Vagina (tissue), 2 donors: ENCODE measurements around the gene PTPRN2. TPM values are rescaled to one million over a fixed set of nuclear protein-coding genes. Genes with fewer than 3 reads are reported as not detected.

Experiments
- DNase-seq, 2 donors: peaks; one replicate each; pipeline ENCODE4 v3.0.0-alpha.2; 2017; ENCODE audit errors: extremely low spot score in 2 of 2
- H3K27ac ChIP-seq: fragments of 200-600 bp; sonication (generic); one replicate; pipeline ENCODE4 v1.5.1; 2019
- H3K27me3 ChIP-seq: fragments of 200-600 bp; sonication (generic); one replicate; pipeline ENCODE4 v1.5.1; 2019
- H3K36me3 ChIP-seq, 2 donors: fragments of 200-600 bp; sonication (generic); one replicate each; pipeline ENCODE4 v1.5.1; 2017 to 2019
- H3K4me1 ChIP-seq: fragments of 200-600 bp; sonication (generic); one replicate; pipeline ENCODE4 v1.5.1; 2019
- H3K4me3 ChIP-seq, 2 donors: fragments of 200-600 bp; sonication (generic); 1 replicate in 1 of 2; 2 replicates in 1 of 2; pipeline ENCODE4 v1.5.1; 2016 to 2019
- H3K9me3 ChIP-seq: fragments of 200-600 bp; sonication (generic); one replicate; pipeline ENCODE4 v1.5.1; 2019
- POLR2A ChIP-seq, 2 donors: fragments of 450-650 bp; IDR thresholded peaks; one replicate each; pipeline ENCODE4 v1.6.1; 2017; ENCODE audit warnings: antibody characterized with exemption in 2 of 2, mild to moderate bottlenecking in 2 of 2, moderate library complexity in 2 of 2
- POLR2AphosphoS5 ChIP-seq, 2 donors: sonication (generic); formaldehyde crosslinking; IDR thresholded peaks; one replicate each; pipeline ENCODE4 v1.9.0; 2017; ENCODE audit warnings: antibody characterized with exemption in 2 of 2, mild to moderate bottlenecking in 2 of 2, low read depth in 1 of 2; ENCODE audit not compliant: insufficient read depth in 1 of 2
- intact Hi-C: fragments of 100-400 bp; cut with DNase I; formaldehyde crosslinking; loops from one replicate; pipeline ENCODE4 v1.15.1; 2023
- total RNA-seq: library from RNA; depleted of rRNA; stranded (reverse); fragments of >200 nt; gene quantifications from one replicate; pipeline ENCODE4 v1.2.3, GENCODE V29; 2016
- TF ChIP-seq, protein P1 (sequence below), 3 experiments: fragments of 450-650 bp in 2 of 3; fragments of 200-600 bp in 1 of 3; sonication (generic) in 1 of 3; IDR thresholded peaks; one replicate each; pipeline ENCODE4 v1.5.1; 2017 to 2019; ENCODE audit warnings: antibody characterized with exemption in 3 of 3, mild to moderate bottlenecking in 2 of 3, moderate library complexity in 2 of 3

Gene PTPRN2
- total RNA-seq, 1 donor from 2014 or later: 7.4 TPM

DNA sequence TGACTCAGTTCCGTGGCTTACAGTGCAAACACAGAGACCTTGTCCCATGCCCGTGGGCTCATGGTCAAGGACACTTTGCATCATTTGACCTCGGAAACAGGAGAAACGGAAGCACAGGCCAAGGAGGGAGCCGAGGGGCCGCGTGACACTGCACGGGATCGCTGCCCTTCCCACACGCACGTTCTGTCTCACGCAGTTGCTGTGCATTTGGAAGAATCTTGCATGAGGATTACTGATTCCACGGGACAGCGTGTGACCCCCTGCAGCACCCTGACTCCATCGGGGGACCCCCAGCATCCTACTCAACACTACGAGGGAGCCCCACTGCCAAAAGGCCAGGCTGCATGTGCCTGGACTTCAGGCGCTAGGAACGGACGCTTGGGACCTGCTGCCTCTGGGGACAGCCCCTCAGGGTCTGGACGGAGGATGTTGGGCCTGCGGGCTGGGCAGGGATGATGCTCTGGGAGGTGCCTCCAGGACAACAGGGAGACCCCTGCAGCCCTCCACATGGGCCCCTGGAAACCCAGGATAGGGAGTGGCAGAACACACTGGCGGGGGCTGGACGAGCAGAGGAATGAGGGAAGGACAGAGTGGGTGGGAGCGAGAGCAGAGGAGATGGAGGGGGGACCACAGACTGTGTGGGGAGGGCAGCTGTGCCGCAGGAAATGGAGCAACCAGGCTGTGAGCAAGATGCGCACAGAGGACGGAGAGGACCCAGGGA, 1028.6 kb downstream of the PTPRN2 start:
- no peaks in the 10 kb centered on the region for H3K9me3 ChIP-seq
- no peaks in the 10 kb centered on the region for H3K4me1 ChIP-seq
- no peak overlapping the region for H3K4me3 ChIP-seq
- no peaks in the 10 kb centered on the region for H3K36me3 ChIP-seq
- no peak for TF ChIP-seq POLR2AphosphoS5 (IDR thresholded peaks at IDR 0.05; ENCODE audit: insufficient read depth in 1 of 2, low read depth in 1 of 2)
- TF ChIP-seq, protein P1, sequence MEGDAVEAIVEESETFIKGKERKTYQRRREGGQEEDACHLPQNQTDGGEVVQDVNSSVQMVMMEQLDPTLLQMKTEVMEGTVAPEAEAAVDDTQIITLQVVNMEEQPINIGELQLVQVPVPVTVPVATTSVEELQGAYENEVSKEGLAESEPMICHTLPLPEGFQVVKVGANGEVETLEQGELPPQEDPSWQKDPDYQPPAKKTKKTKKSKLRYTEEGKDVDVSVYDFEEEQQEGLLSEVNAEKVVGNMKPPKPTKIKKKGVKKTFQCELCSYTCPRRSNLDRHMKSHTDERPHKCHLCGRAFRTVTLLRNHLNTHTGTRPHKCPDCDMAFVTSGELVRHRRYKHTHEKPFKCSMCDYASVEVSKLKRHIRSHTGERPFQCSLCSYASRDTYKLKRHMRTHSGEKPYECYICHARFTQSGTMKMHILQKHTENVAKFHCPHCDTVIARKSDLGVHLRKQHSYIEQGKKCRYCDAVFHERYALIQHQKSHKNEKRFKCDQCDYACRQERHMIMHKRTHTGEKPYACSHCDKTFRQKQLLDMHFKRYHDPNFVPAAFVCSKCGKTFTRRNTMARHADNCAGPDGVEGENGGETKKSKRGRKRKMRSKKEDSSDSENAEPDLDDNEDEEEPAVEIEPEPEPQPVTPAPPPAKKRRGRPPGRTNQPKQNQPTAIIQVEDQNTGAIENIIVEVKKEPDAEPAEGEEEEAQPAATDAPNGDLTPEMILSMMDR (IDR thresholded peaks at IDR 0.05): no peak
- no peak for TF ChIP-seq POLR2A (IDR thresholded peaks at IDR 0.05)
- H3K27ac ChIP-seq: no peak overlapping the region
- H3K27me3 ChIP-seq: no peaks in the 10 kb centered on the region
- DNase-seq: no peak
- intact Hi-C loops: no loop called here

DNA sequence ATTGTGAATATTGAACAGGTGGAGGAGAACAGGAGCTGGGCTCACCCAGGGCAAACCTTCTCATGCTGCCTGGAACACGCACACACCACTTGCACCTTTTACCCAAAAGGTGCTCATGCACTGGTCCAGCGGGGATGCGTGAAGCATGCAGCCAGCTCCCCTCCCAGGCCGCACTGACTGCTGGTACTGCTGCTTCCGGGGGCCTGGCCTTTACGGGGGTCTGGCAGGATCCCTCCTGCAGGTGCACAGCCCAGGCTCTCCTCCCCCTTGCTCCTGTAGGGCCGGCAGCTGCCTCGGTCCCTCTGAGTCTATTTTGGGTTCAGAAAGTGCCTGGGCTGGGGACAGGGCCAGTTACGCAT, 1029.1 kb downstream of the PTPRN2 start:
- intact Hi-C loops: no loop called here
- Histone ChIP-seq H3K9me3 (no peaks in the 10 kb centered on the region), H3K4me1 (no peaks in the 10 kb centered on the region), H3K4me3 (no peak overlapping the region), H3K27ac (no peak overlapping the region), H3K36me3 (no peaks in the 10 kb centered on the region), H3K27me3 (no peaks in the 10 kb centered on the region)
- DNase-seq: no peak
- TF ChIP-seq POLR2A (IDR thresholded peaks at IDR 0.05): no peak
- TF ChIP-seq POLR2AphosphoS5 (IDR thresholded peaks at IDR 0.05; ENCODE audit: insufficient read depth in 1 of 2, low read depth in 1 of 2): no peak
- TF ChIP-seq, protein P1 (IDR thresholded peaks at IDR 0.05): no peak

DNA sequence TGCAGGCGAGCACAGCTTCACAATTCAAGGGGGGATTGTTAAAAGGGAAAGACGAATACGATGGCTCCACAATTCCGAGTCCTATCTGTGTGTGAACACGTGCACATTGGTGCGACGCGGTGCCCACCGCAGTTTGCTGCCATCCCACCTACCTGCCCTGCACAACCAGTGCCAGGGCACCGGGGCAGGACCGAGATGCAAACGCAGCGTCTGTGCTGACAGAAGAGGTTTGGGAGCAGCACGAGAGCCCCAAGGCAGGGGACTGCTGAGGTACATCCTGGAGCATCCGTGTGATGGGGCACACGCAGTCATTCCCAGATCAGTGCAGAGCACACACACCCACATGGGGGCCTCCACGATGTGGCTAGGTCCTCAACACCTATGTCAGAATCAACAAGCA, 1029.6 kb downstream of the PTPRN2 start:
- no peaks in the 10 kb centered on the region for H3K4me1 ChIP-seq
- no peaks in the 10 kb centered on the region for H3K36me3 ChIP-seq
- TF ChIP-seq POLR2A (IDR thresholded peaks at IDR 0.05) (no peak), POLR2AphosphoS5 (IDR thresholded peaks at IDR 0.05; ENCODE audit: insufficient read depth in 1 of 2, low read depth in 1 of 2) (no peak)
- TF ChIP-seq, protein P1 (IDR thresholded peaks at IDR 0.05): no peak
- H3K9me3 ChIP-seq: no peaks in the 10 kb centered on the region
- H3K27ac ChIP-seq: no peak overlapping the region
- intact Hi-C loops: no loop called here
- no peaks in the 10 kb centered on the region for H3K27me3 ChIP-seq
- no peak for DNase-seq
- H3K4me3 ChIP-seq: no peak overlapping the region

GRCh38 chr7:157557263-157557662, 1030.4 kb downstream of the PTPRN2 start:
- no peak for TF ChIP-seq POLR2AphosphoS5 (IDR thresholded peaks at IDR 0.05; ENCODE audit: insufficient read depth in 1 of 2, low read depth in 1 of 2)
- no peak for TF ChIP-seq POLR2A (IDR thresholded peaks at IDR 0.05)
- TF ChIP-seq, protein P1 (IDR thresholded peaks at IDR 0.05): no peak
- DNase-seq: no peak
- Histone ChIP-seq H3K27ac (no peak overlapping the region), H3K36me3 (no peaks in the 10 kb centered on the region), H3K9me3 (no peaks in the 10 kb centered on the region), H3K4me1 (no peaks in the 10 kb centered on the region), H3K4me3 (no peak overlapping the region), H3K27me3 (no peaks in the 10 kb centered on the region)
- intact Hi-C loops: no loop called here

- TF ChIP-seq POLR2AphosphoS5 (IDR thresholded peaks at IDR 0.05; ENCODE audit: insufficient read depth in 1 of 2, low read depth in 1 of 2) (no peak), POLR2A (IDR thresholded peaks at IDR 0.05) (no peak)
- TF ChIP-seq, protein P1 (IDR thresholded peaks at IDR 0.05): no peak
- intact Hi-C loops: no loop called here
- Histone ChIP-seq H3K4me3 (no peak overlapping the region), H3K36me3 (no peaks in the 10 kb centered on the region), H3K9me3 (no peaks in the 10 kb centered on the region), H3K27me3 (no peaks in the 10 kb centered on the region), H3K4me1 (no peaks in the 10 kb centered on the region), H3K27ac (no peak overlapping the region)
- no peak for DNase-seq
Measured at GRCh38 chr7:157556642-157556944, 1031.0 kb downstream of the PTPRN2 start.
